HEK293 (cell line): ENCODE measurements around the gene LILRB5.

Experiments
- ZNF274 ChIP-seq, 2 experiments: fragments of 200-500 bp in 1 of 2; fragments of 450-650 bp in 1 of 2; sonication (Bioruptor generic) in 1 of 2; formaldehyde crosslinking in 1 of 2; IDR thresholded peaks; 2 replicates each; pipeline versions ENCODE4 v1.5.1 to v1.6.1; 2014 to 2016; ENCODE audit warnings: borderline replicate concordance in 1 of 2, inconsistent platforms in 1 of 2, low read length in 1 of 2, missing biosample characterization in 1 of 2, missing genetic modification characterization in 1 of 2
- ZNF830 ChIP-seq: fragments of 450-650 bp; IDR thresholded peaks from 2 replicates; pipeline ENCODE4 v1.5.0; 2018; ENCODE audit warnings: missing biosample characterization, missing genetic modification characterization, low read depth, mild to moderate bottlenecking, moderate library complexity

- TF ChIP-seq ZNF274 (IDR thresholded peaks at IDR 0.05; ENCODE audit: low read length) (no peak), ZNF274 (tag by site-specific recombination; IDR thresholded peaks at IDR 0.05; ENCODE audit: borderline replicate concordance) (no peak), ZNF830 (tag by site-specific recombination) (no peak)
Measured at GRCh38 chr19:54254195-54254906, 2.7 kb downstream of the LILRB5 start.
